ENCODE data around the gene ANKRD63. TPM values are rescaled to one million over a fixed set of nuclear protein-coding genes. Genes with fewer than 3 reads are reported as not detected.

Gene ANKRD63
- total and polyA plus RNA-seq, 2 donors (not counting 1 experiment from before 2014, with no cell fraction given): not detected

- DNase-seq (ENCODE audit: low read depth in 2 of 2): peak; percentile 25 to 30
- TF ChIP-seq EZH2 (IDR thresholded peaks at IDR 0.05; ENCODE audit: low read length, missing control alignments): no peak
- TF ChIP-seq, protein P1, sequence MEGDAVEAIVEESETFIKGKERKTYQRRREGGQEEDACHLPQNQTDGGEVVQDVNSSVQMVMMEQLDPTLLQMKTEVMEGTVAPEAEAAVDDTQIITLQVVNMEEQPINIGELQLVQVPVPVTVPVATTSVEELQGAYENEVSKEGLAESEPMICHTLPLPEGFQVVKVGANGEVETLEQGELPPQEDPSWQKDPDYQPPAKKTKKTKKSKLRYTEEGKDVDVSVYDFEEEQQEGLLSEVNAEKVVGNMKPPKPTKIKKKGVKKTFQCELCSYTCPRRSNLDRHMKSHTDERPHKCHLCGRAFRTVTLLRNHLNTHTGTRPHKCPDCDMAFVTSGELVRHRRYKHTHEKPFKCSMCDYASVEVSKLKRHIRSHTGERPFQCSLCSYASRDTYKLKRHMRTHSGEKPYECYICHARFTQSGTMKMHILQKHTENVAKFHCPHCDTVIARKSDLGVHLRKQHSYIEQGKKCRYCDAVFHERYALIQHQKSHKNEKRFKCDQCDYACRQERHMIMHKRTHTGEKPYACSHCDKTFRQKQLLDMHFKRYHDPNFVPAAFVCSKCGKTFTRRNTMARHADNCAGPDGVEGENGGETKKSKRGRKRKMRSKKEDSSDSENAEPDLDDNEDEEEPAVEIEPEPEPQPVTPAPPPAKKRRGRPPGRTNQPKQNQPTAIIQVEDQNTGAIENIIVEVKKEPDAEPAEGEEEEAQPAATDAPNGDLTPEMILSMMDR (conservative IDR thresholded peaks at IDR 0.05 in 1 of 2, IDR thresholded peaks at IDR 0.05 in 1 of 2; ENCODE audit: low read depth in 1 of 2, low read length in 2 of 2): no peak
- Histone ChIP-seq H3K9ac (ENCODE audit: insufficient read depth, low read length) (no peak overlapping the region), H3K4me2 (ENCODE audit: extremely low read depth, insufficient read depth, low read length) (no peak overlapping the region), H3K27ac (ENCODE audit: insufficient read depth, low read length) (no peak overlapping the region), H2AFZ (ENCODE audit: low read length) (peak overlapping the region; percentile 15), H3K9me3 (ENCODE audit: control insufficient read depth, insufficient read depth, low read depth, low read length) (no peaks in the 10 kb centered on the region), H3K36me3 (ENCODE audit: control insufficient read depth, insufficient read depth, low read length) (no peaks in the 10 kb centered on the region), H3K4me1 (ENCODE audit: control insufficient read depth, extremely low read depth, insufficient read depth, low read length) (no peaks in the 10 kb centered on the region), H3K79me2 (ENCODE audit: control insufficient read depth, insufficient read depth, low read length) (no peaks in the 10 kb centered on the region), H3K4me3 (replicated peaks in 1 of 4; ENCODE audit: control extremely low read depth in 1 of 4, insufficient read depth in 1 of 4, low read depth in 3 of 4, low read length in 4 of 4) (no peak overlapping the region), H4K20me1 (ENCODE audit: control insufficient read depth, extremely low read depth, insufficient read depth, low read length) (no peaks in the 10 kb centered on the region), H3K27me3 (ENCODE audit: control insufficient read depth, insufficient read depth, low read length) (no peaks in the 10 kb centered on the region)
Observed at GRCh38 chr15:40232625-40233070, 50.2 kb downstream of the ANKRD63 start.

Other genes with a start within 250 kb of the ANKRD63 start
- 162 and 174 TPM in 2 replicates for gene SRP14, start 243.9 kb downstream of the ANKRD63 start, total RNA-seq
- gene SRP14, start 243.9 kb downstream of the ANKRD63 start, polyA plus RNA-seq: 434 and 465 TPM in 2 replicates
- gene BMF, start 174.2 kb downstream of the ANKRD63 start, total RNA-seq: 8.6 and 9.5 TPM in 2 replicates
- gene BMF, start 174.2 kb downstream of the ANKRD63 start, polyA plus RNA-seq: 2.2 TPM in 2 replicates
- 2.1 and 5.4 TPM in 2 replicates for gene BUB1B, start 122.0 kb downstream of the ANKRD63 start, total RNA-seq
- gene BUB1B, start 122.0 kb downstream of the ANKRD63 start, polyA plus RNA-seq: 6.9 and 23.9 TPM in 2 replicates
- gene PAK6, start 44.0 kb downstream of the ANKRD63 start, total RNA-seq: under 0.01 TPM in 1 of 2 replicates, not detected in the other
- gene PAK6, start 44.0 kb downstream of the ANKRD63 start, polyA plus RNA-seq: 0.03 and 0.05 TPM in 2 replicates
- under 0.01 TPM in 2 replicates for gene PLCB2, start 24.9 kb upstream of the ANKRD63 start, total RNA-seq
- gene PLCB2, start 24.9 kb upstream of the ANKRD63 start, polyA plus RNA-seq: 0.33 and 0.40 TPM in 2 replicates
- 8.9 and 9.2 TPM in 2 replicates for gene INAFM2, start 40.6 kb upstream of the ANKRD63 start, total RNA-seq
- 8.2 and 11.0 TPM in 2 replicates for gene INAFM2, start 40.6 kb upstream of the ANKRD63 start, polyA plus RNA-seq
- gene CCDC9B, start 57.9 kb upstream of the ANKRD63 start, total RNA-seq: 14.4 and 38.0 TPM in 2 replicates
- gene CCDC9B, start 57.9 kb upstream of the ANKRD63 start, polyA plus RNA-seq: 1.7 and 2.0 TPM in 2 replicates
- gene PHGR1, start 68.0 kb upstream of the ANKRD63 start, total RNA-seq: not detected in 2 replicates
- gene PHGR1, start 68.0 kb upstream of the ANKRD63 start, polyA plus RNA-seq: not detected in 2 replicates
- gene DISP2, start 75.2 kb upstream of the ANKRD63 start, total RNA-seq: under 0.01 and 0.26 TPM in 2 replicates
- 0.11 and 0.43 TPM in 2 replicates for gene DISP2, start 75.2 kb upstream of the ANKRD63 start, polyA plus RNA-seq
- gene KNSTRN, start 99.7 kb upstream of the ANKRD63 start, total RNA-seq: 15.7 and 30.9 TPM in 2 replicates
- gene KNSTRN, start 99.7 kb upstream of the ANKRD63 start, polyA plus RNA-seq: 22.5 and 45.3 TPM in 2 replicates
- 40.1 and 61.8 TPM in 2 replicates for gene IVD, start 122.7 kb upstream of the ANKRD63 start, total RNA-seq
- gene IVD, start 122.7 kb upstream of the ANKRD63 start, polyA plus RNA-seq: 37.9 and 43.0 TPM in 2 replicates
- gene BAHD1, start 157.9 kb upstream of the ANKRD63 start, total RNA-seq: 4.4 and 5.6 TPM in 2 replicates
- 3.3 and 4.7 TPM in 2 replicates for gene BAHD1, start 157.9 kb upstream of the ANKRD63 start, polyA plus RNA-seq
- 6.7 and 7.4 TPM in 2 replicates for gene CHST14, start 187.9 kb upstream of the ANKRD63 start, total RNA-seq
- 18.1 and 18.8 TPM in 2 replicates for gene CHST14, start 187.9 kb upstream of the ANKRD63 start, polyA plus RNA-seq

Measured in fibroblast of lung (primary cell).